ENCODE results near the gene HDAC4.

The HDAC4 gene

DNA sequence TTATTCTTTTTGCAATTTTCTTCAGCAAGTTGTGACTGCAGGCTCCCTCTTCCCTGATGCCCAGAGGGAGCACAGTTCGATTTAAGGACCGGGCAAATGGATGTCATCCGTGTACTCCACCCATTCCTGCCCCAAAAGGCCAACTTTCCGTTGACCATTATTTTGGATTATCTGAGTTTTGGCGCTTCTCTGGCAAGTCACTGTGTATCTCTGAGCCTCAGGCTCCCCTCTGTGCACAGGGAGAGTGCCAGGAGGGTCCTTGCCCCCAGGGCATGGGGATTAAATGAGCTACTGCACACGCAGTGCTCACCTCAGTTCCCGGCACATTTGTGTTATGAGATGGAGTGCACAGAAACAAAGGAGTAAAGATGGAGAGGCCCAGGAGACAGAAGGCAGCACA is 41.4 kb upstream of the HDAC4 start:
- TF ChIP-seq, protein P1, sequence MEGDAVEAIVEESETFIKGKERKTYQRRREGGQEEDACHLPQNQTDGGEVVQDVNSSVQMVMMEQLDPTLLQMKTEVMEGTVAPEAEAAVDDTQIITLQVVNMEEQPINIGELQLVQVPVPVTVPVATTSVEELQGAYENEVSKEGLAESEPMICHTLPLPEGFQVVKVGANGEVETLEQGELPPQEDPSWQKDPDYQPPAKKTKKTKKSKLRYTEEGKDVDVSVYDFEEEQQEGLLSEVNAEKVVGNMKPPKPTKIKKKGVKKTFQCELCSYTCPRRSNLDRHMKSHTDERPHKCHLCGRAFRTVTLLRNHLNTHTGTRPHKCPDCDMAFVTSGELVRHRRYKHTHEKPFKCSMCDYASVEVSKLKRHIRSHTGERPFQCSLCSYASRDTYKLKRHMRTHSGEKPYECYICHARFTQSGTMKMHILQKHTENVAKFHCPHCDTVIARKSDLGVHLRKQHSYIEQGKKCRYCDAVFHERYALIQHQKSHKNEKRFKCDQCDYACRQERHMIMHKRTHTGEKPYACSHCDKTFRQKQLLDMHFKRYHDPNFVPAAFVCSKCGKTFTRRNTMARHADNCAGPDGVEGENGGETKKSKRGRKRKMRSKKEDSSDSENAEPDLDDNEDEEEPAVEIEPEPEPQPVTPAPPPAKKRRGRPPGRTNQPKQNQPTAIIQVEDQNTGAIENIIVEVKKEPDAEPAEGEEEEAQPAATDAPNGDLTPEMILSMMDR (conservative IDR thresholded peaks at IDR 0.05; ENCODE audit: low read depth, low read length) = no peak
- no peak overlapping the region for H3K4me3 ChIP-seq (ENCODE audit: low read depth, low read length)
- no peak for DNase-seq (ENCODE audit: low read depth)

- TF ChIP-seq, protein P1 (conservative IDR thresholded peaks at IDR 0.05; ENCODE audit: low read depth, low read length) = no peak
- H3K4me3 ChIP-seq (ENCODE audit: low read depth, low read length) = no peak overlapping the region
- no peak for DNase-seq (ENCODE audit: low read depth)
Observed at GRCh38 chr2:239441261-239442078, 40.6 kb upstream of the HDAC4 start.

GRCh38 chr2:239440511-239440959 is 39.7 kb upstream of the HDAC4 start:
- H3K4me3 ChIP-seq (ENCODE audit: low read depth, low read length) = no peak overlapping the region
- TF ChIP-seq, protein P1 (conservative IDR thresholded peaks at IDR 0.05; ENCODE audit: low read depth, low read length) = no peak
- DNase-seq (ENCODE audit: low read depth) = no peak

GRCh38 chr2:239439754-239440315 is 39.0 kb upstream of the HDAC4 start:
- TF ChIP-seq, protein P1 (conservative IDR thresholded peaks at IDR 0.05; ENCODE audit: low read depth, low read length) = no peak
- DNase-seq (ENCODE audit: low read depth) = no peak

DNA sequence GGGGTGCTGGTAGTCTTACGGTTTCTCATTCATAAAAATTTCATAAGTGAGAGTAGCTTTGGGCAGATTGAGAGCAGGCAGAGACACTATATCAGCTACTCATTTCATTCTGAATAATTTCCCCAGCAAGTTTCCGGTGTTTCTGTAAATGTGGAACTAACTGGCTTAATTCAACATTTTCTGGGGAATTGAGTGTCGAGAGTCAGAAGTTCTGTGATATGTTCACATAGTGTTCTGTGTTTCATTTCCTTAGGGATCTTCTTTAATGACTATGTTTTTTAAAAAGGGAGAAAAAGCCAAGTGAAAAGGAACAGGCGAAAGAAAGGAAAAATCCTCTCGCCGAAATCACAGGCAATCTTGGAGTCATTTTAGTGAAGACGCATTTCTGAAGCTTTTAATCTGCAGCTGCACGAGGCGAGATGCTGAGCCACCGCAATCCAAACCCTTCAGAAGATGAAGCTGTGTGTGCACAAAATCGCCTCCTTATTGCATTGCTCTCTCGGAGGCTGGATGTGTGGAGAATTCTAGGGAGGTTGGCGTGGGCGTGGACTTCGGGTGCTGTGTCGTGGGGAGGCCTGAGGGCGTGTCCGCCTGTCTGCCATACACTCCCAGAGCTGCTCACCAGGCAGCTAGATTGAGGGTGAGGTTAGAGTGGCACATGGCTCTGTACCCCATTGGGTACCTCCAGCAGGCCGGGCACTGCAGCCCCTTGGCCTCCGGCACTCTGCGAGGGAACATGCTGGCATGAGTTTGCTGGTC is 38.4 kb upstream of the HDAC4 start:
- no peak overlapping the region for H3K4me3 ChIP-seq (ENCODE audit: low read depth, low read length)
- no peak for DNase-seq (ENCODE audit: low read depth)
- TF ChIP-seq, protein P1 (conservative IDR thresholded peaks at IDR 0.05; ENCODE audit: low read depth, low read length) = no peak

More at GRCh38 chr2:239439754-239440315, 39.0 kb upstream of the HDAC4 start:
- no peak overlapping the region for H3K4me3 ChIP-seq (ENCODE audit: low read depth, low read length)

DNA sequence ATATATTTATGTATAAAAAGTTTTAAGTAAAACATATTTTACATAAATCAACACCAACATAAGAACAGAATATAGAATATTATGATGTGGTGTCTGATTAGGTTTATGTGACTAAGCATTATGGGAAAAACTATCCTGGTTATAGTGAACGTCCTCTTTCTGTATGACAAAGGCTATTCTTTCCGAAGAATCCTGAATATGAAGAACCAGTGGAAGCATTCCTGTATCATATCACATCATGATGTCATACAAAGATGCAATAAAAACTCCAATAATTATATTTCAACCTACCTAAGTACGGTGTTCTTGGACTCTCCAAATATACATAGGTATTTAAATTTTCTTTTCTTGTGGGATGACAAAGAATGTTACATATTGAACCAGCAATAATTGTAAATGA is 37.5 kb upstream of the HDAC4 start:
- TF ChIP-seq, protein P1 (conservative IDR thresholded peaks at IDR 0.05; ENCODE audit: low read depth, low read length) = no peak
- H3K4me3 ChIP-seq (ENCODE audit: low read depth, low read length) = no peak overlapping the region
- no peak for DNase-seq (ENCODE audit: low read depth)

Measured in choroid plexus epithelial cell (primary cell).